ENCODE measurements around the gene EXOC4.

EXOC4 gene

GRCh38 chr7:133911724-133912123 lies 658.8 kb downstream of the EXOC4 start:
- DNase-seq = no peak

- no peak for DNase-seq
Measured at GRCh38 chr7:133912916-133913697, 660.2 kb downstream of the EXOC4 start.

GRCh38 chr7:133916621-133917020 lies 663.7 kb downstream of the EXOC4 start:
- DNase-seq = no peak

GRCh38 chr7:133919810-133920209 lies 666.9 kb downstream of the EXOC4 start:
- DNase-seq = no peak

GRCh38 chr7:133921635-133922182 lies 668.8 kb downstream of the EXOC4 start:
- DNase-seq = no peak

- no peak for DNase-seq
Measured at GRCh38 chr7:133923974-133924373, 671.1 kb downstream of the EXOC4 start.

- DNase-seq = peak; percentile 82
Measured at GRCh38 chr7:133931053-133931452, 678.2 kb downstream of the EXOC4 start.

- DNase-seq = no peak
Measured at GRCh38 chr7:133932591-133932990, 679.7 kb downstream of the EXOC4 start.

GRCh38 chr7:133934262-133934976 lies 681.5 kb downstream of the EXOC4 start:
- no peak for DNase-seq

- DNase-seq = no peak
Measured at GRCh38 chr7:133934977-133935330, 682.1 kb downstream of the EXOC4 start.

- no peak for DNase-seq
Measured at GRCh38 chr7:133936074-133936473, 683.2 kb downstream of the EXOC4 start.

GRCh38 chr7:133937786-133938185 lies 684.9 kb downstream of the EXOC4 start:
- DNase-seq = no peak

GRCh38 chr7:133940368-133940767 lies 687.5 kb downstream of the EXOC4 start:
- DNase-seq = no peak

- DNase-seq = no peak
Measured at GRCh38 chr7:133941496-133941895, 688.6 kb downstream of the EXOC4 start.

GRCh38 chr7:133945497-133945896 lies 692.6 kb downstream of the EXOC4 start:
- no peak for DNase-seq

- no peak for DNase-seq
Measured at GRCh38 chr7:133947458-133948254, 694.8 kb downstream of the EXOC4 start.

- no peak for DNase-seq
Measured at GRCh38 chr7:133948588-133948987, 695.7 kb downstream of the EXOC4 start.

- no peak for DNase-seq
Measured at GRCh38 chr7:133950855-133951254, 698.0 kb downstream of the EXOC4 start.

GRCh38 chr7:133955208-133955607 lies 702.3 kb downstream of the EXOC4 start:
- no peak for DNase-seq

GRCh38 chr7:133957845-133958244 lies 705.0 kb downstream of the EXOC4 start:
- DNase-seq = no peak

GRCh38 chr7:133958822-133959221 lies 705.9 kb downstream of the EXOC4 start:
- DNase-seq = no peak

- DNase-seq = no peak
Measured at GRCh38 chr7:133959505-133959904, 706.6 kb downstream of the EXOC4 start.

GRCh38 chr7:133961724-133962123 lies 708.8 kb downstream of the EXOC4 start:
- DNase-seq = no peak

Measured in NCI-H748 treated with DMSO at 0.1 percent for 48 hours (cell line).